GM12872 (cell line): Measurements from ENCODE around the gene NGB.

ENCODE experiments used
- CTCF ChIP-seq: IDR thresholded peaks from 3 replicates; pipeline ENCODE4 v1.5.1; 2011; ENCODE audit warnings: low read depth, mild to moderate bottlenecking, low read length, moderate library complexity; ENCODE audit not compliant: insufficient read depth

NGB gene

DNA sequence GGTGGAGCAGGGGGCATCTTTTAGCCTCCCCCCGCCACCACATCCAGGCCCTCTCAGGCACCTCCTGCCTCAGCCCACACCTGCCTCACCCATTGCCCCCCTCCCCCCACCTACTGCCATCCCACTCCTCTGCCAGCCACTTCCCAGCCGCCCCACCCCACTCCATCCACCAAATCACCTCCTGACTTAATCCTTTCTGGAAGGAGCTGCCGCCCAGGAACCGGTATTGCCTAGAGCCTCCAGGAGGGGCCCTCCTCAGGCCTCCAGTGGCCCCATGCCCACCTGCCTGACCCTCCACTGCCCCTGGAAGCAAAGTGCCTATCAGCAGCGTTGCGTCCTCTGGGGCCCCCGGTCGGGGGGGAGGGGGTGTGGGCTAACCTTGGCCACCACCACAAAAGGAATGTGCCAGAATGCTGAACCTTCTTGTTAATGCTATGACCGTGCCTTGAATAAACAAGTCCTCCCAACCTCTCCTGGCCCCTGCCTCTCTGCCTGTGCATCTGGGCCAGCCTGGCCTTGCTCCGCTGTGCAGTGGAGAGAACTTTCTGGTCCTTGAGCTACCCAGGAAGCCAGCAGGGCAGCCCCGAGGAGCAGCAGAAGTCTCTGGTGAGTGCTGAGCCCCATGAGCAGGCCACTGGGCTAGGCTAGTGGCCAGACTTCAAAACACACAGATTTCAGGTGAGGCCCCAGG, 11.8 kb downstream of the NGB start:
- TF ChIP-seq CTCF, result no peak

GRCh38 chr14:77258566-77258965, 12.4 kb downstream of the NGB start:
- TF ChIP-seq CTCF, result no peak

DNA sequence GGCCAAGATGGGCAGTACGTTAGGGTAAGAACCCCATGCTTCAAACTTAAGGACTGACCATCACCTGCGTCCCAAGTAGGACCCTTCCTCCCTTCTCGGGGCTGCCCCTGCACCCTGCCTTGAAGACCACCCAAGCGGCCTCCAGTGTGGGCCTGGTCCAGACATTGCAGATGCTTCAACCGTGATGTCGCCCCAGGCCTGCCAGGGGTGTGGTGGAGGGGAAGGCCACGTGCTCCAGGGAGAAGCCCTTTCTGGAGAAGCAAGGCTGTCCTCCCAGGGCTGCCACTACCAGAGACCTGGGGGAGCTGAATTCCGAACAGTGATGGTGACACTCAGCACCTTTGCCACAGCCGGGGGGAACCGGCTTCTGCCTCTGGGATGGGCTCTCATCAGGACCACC, 13.3 kb downstream of the NGB start:
- no peak for TF ChIP-seq CTCF

GRCh38 chr14:77256694-77257093, 14.3 kb downstream of the NGB start:
- no peak for TF ChIP-seq CTCF

DNA sequence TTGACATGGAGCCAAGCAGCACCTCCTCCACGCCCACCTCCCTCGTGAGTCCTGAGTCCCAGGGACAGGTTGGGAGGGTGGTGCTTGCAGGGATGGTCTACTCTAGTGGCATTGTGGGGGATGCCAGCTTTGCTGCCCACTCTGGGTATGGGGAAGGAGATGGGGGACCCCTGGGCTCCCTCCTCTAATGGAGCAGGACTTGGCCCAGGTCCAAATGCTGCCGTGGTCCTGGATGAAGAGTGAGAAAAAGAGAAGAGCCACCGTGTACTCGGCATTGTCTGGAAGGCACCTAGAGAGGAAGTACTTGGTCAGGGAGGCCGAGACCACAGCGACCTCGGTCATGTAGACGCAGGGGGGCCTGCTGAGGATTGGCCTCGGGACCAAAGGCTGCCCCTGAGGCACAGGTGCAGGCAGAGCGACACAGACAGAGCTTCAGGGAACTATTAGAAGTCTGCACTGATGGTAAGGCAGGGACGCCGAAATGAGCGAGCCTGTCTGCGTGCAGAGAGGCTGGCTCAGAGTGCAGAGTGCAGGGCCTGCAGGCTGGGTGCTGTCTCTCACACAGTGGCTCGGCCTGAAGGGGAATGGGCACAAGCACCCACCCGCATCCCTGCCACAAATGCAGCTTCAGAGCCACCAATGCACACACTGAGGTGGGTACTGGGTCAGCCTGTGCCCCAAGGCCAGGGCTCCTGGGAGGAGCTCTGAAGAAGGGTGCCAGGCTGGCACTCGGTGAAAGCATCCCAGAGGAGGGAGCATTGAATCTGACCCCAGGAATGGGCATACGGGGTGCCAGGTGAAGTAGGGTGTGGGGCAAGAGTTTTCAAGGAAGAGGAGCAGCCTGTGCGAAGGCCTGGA, 17.4 kb downstream of the NGB start:
- no peak for TF ChIP-seq CTCF

DNA sequence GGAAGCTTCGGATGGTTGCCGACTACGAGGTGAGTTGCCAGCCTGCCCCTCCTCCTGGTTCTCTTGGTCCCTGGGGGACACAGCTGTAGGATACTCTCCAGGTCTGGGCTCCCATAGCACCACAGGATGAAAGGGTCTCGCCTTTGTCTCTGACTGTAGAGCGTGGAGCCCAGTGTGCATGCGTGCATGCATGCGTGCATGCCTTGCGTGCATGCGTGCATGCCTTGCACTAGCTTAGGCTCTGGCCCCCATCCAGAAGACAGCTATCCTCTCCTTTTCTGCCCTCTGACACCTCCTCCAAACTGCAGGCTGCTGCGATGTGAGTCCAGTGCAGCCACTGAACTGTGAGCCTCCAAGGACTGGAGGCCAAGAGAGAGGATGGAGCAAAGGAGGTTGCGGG, 19.1 kb downstream of the NGB start:
- no peak for TF ChIP-seq CTCF

DNA sequence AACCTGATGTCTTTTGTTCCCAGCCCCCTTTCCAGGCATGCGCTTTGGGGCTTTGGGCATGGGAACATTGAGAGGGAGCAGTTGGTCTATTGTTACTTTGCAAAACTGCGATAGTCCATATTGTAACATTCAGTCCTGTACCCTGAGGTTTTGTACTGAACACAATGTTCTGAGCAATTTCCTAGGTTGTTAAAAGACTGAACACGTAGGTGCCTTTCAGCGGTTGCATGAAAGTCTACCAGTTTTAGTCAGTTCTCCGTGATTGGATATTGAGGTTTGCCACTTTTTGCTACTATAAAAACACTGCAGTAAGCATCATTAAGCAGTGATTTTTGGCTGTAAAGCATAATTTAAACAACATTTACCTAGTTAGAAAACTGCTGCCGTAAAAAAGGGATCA, 20.1 kb downstream of the NGB start:
- TF ChIP-seq CTCF, result no peak
